B cell (primary cell): ENCODE data around the gene MC1R. TPM values are rescaled to one million over a fixed set of nuclear protein-coding genes. Genes with fewer than 3 reads are reported as not detected.

Source experiments
- ATAC-seq: fragments of 200-7000 bp; cut with Tn5 transposase; one replicate; pipeline ENCODE4 v1.10.0; 2021; ENCODE audit warnings: low read depth, mild to moderate bottlenecking, moderate number of reproducible peaks, moderate library complexity
- CTCF ChIA-PET: fragments of 350-600 bp; sonication (Branson Sonifier 250); formaldehyde crosslinking; loops from one replicate; lab custom pipeline; 2021; ENCODE audit warnings: antibody characterized with exemption, inconsistent platforms; lab: Charles Lee
- POLR2A ChIA-PET: fragments of 350-600 bp; sonication (Branson Sonifier 250); formaldehyde crosslinking; loops from one replicate; lab custom pipeline; 2021; ENCODE audit warnings: antibody characterized with exemption; lab: Charles Lee
- DNase-seq: peaks from one replicate; pipeline ENCODE4 v3.0.0; 2013
- H2AFZ ChIP-seq: 2 replicates; pipeline ENCODE4 v1.6.1; 2012; ENCODE audit warnings: mild to moderate bottlenecking, low read depth, low read length; ENCODE audit not compliant: insufficient read depth, poor library complexity, severe bottlenecking
- H3K27ac ChIP-seq, 2 donors: 1 replicate in 1 of 2; 2 replicates in 1 of 2; pipeline ENCODE4 v1.5.1; 2012 to 2013; ENCODE audit warnings: low read length in 2 of 2, mild to moderate bottlenecking in 2 of 2, moderate library complexity in 1 of 2
- H3K27me3 ChIP-seq, 4 experiments: fragments of 200-600 bp in 1 of 4; sonication (generic) in 1 of 4; replicated peaks in 1 of 4; 1 replicate in 2 of 4; 2 replicates in 2 of 4; pipeline versions ENCODE4 v1.6.1 to v1.7.0; 2013 to 2016; ENCODE audit warnings: low read length in 3 of 4, mild to moderate bottlenecking in 2 of 4, mixed read lengths in 1 of 4, moderate library complexity in 1 of 4; ENCODE audit not compliant: insufficient read depth in 4 of 4, control insufficient read depth in 3 of 4; ENCODE audit errors: control extremely low read depth in 1 of 4
- H3K36me3 ChIP-seq, 2 experiments: replicated peaks in 1 of 2; 1 replicate in 1 of 2; 2 replicates in 1 of 2; pipeline versions ENCODE4 v1.6.1 to v1.7.1; 2013; ENCODE audit warnings: low read length in 1 of 2; ENCODE audit not compliant: insufficient read depth in 2 of 2, control insufficient read depth in 1 of 2; ENCODE audit errors: control extremely low read depth in 1 of 2, extremely low read depth in 1 of 2
- H3K4me1 ChIP-seq, 2 donors: fragments of 200-600 bp in 1 of 2; sonication (generic) in 1 of 2; 1 replicate in 1 of 2; 2 replicates in 1 of 2; pipeline versions ENCODE4 v1.5.1 to v1.6.1; 2013 to 2017; ENCODE audit warnings: low read length in 2 of 2; ENCODE audit not compliant: control insufficient read depth in 2 of 2, insufficient read depth in 2 of 2
- H3K4me2 ChIP-seq: replicated peaks from 2 replicates; pipeline ENCODE3; 2012; ENCODE audit warnings: mild to moderate bottlenecking, low read depth, low read length; ENCODE audit not compliant: poor library complexity, severe bottlenecking
- H3K4me3 ChIP-seq, 5 experiments: fragments of 200-600 bp in 1 of 5; sonication (generic) in 1 of 5; 1 replicate in 3 of 5; 2 replicates in 2 of 5; pipeline versions ENCODE4 v1.5.1 to v1.7.0; 2011 to 2016; ENCODE audit warnings: low read length in 4 of 5, mild to moderate bottlenecking in 4 of 5, low read depth in 2 of 5, control low read depth in 1 of 5, moderate library complexity in 1 of 5; ENCODE audit not compliant: insufficient read depth in 1 of 5; ENCODE audit errors: control extremely low read depth in 1 of 5, extremely low read depth in 1 of 5
- H3K79me2 ChIP-seq: fragments of 200-600 bp; sonication (generic); one replicate; pipeline ENCODE4 v1.6.0; 2016; ENCODE audit warnings: low read length; ENCODE audit not compliant: control insufficient read depth, insufficient read depth
- H3K9ac ChIP-seq: fragments of 200-600 bp; sonication (generic); 2 replicates; pipeline ENCODE4 v1.6.1; 2017; ENCODE audit warnings: mild to moderate bottlenecking, low read length, moderate library complexity
- H3K9me3 ChIP-seq, 3 donors: one replicate each; pipeline versions ENCODE4 v1.6.1 to v1.7.1; 2013; ENCODE audit warnings: low read length in 2 of 3; ENCODE audit not compliant: control insufficient read depth in 2 of 3, insufficient read depth in 1 of 3; ENCODE audit errors: control extremely low read depth in 1 of 3
- H4K20me1 ChIP-seq: 2 replicates; pipeline ENCODE4 v1.6.0; 2012; ENCODE audit warnings: mild to moderate bottlenecking, low read length; ENCODE audit not compliant: insufficient read depth, control insufficient read depth, poor library complexity, severe bottlenecking
- H3K27ac Mint-ChIP-seq: one replicate; pipeline ENCODE4 v1.8.0; 2021; ENCODE audit warnings: mixed read lengths
- H3K27me3 Mint-ChIP-seq: one replicate; pipeline ENCODE4 v1.8.0; 2021; ENCODE audit warnings: mixed read lengths
- H3K4me1 Mint-ChIP-seq: one replicate; pipeline ENCODE4 v1.8.0; 2021; ENCODE audit warnings: mixed read lengths
- H3K4me3 Mint-ChIP-seq: one replicate; pipeline ENCODE4 v1.8.0; 2021; ENCODE audit warnings: mixed read lengths
- H3K9me3 Mint-ChIP-seq: one replicate; pipeline ENCODE4 v1.8.0; 2022; ENCODE audit warnings: mixed read lengths; ENCODE audit not compliant: insufficient read depth
- CTCF ChIP-seq: fragments of 200-600 bp; IDR thresholded peaks from one replicate; pipeline ENCODE4 v1.8.0; 2022; ENCODE audit warnings: antibody characterized with exemption, mild to moderate bottlenecking
- EZH2 ChIP-seq: IDR thresholded peaks from 2 replicates; pipeline ENCODE4 v1.6.1; 2012; ENCODE audit warnings: borderline replicate concordance, low read depth, mild to moderate bottlenecking, moderate library complexity, low read length; ENCODE audit not compliant: insufficient read depth, poor library complexity, severe bottlenecking
- WGBS: methylation state at CpG from one replicate; pipeline ENCODE4 v1.1.5; 2013; ENCODE audit warnings: missing lambda C conversion rate; ENCODE audit not compliant: insufficient coverage; 5-methylcytosine and 5-hydroxymethylcytosine counted together
- intact Hi-C: fragments of 100-400 bp; cut with micrococcal nuclease; formaldehyde crosslinking; loops from one replicate; pipeline ENCODE4 v1.10.0; 2022
- polyA plus RNA-seq: library from polyadenylated mRNA; depleted of rRNA; stranded (reverse); fragments of >200 nt; gene quantifications from 2 replicates; pipeline ENCODE4 v1.2.3, GENCODE V29; 2012
- total RNA-seq, 2 donors: library from RNA; stranded (reverse); fragments of 120-200 nt in 1 of 2; gene quantifications; 1 replicate in 1 of 2; 2 replicates in 1 of 2; pipeline versions ENCODE4 v1.2.3 to v1.2.4, GENCODE V29; 2013 to 2022

Gene MC1R
- total and polyA plus RNA-seq, 2 donors (not counting 1 experiment from before 2014, with no cell fraction given), result 13.2 to 15.2 TPM

DNA sequence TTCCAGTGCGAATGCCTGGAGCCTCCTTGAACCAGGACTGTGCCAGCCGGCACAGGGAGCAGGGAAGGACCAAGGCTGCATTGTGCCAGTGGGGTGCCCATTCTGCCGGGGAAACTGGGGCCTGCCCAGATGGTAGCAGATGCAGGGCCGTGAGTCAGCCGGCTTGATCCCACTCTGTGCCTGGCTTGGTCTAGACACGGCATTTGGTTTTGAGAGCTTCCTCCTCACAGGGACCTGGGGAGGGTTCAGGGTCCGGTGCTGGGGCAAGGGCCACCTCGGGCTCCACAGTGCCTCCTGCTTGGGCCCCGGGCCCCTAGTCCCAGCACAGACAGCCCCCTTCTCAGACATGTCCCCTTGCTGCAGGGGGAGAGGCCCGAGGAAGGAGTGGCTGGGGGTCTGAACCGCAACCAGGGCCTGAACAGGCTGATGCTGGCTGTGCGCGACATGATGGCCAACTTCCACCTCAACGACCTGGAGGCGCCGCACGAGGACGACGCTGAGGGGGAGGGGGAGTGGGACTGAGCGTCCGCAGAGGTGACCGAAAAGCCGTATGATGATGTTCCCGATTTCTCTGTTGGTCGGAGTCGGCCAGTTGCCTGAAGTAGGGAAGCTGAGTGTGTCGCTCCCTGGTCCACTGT is 7.8 kb upstream of the MC1R start:
- no peak overlapping the region for H3K9ac ChIP-seq
- H3K4me2 ChIP-seq, result no peak overlapping the region
- TF ChIP-seq EZH2 (no peak), CTCF (no peak)
- peaks cover 12% of the 10 kb centered on the region for H3K4me1 Mint-ChIP-seq
- H4K20me1 ChIP-seq, result peaks cover 49% of the 10 kb centered on the region
- H3K4me1 ChIP-seq, result peaks cover 0 to 5% of the 10 kb centered on the region in 2 donors
- 97% methylated on average over 23 of the region's 27 CpGs for WGBS
- POLR2A ChIA-PET, result interaction anchor here (1.4 kb wide), 2 partner anchors 8 to 38 kb away, joined by 5 to 6 read pairs; partner anchors contain the start of genes MC1R and TCF25
- ATAC-seq (no peak), DNase-seq (no peak)
- H3K9me3 ChIP-seq, result no peaks in the 10 kb centered on the region
- H3K79me2 ChIP-seq, result no peaks in the 10 kb centered on the region
- H3K4me3 ChIP-seq, result no peak overlapping the region
- no peaks in the 10 kb centered on the region for H3K9me3 Mint-ChIP-seq
- no peak overlapping the region for H3K27ac Mint-ChIP-seq
- H3K4me3 Mint-ChIP-seq, result no peak overlapping the region
- H3K27ac ChIP-seq, result no peak overlapping the region
- no peaks in the 10 kb centered on the region for H3K27me3 ChIP-seq
- CTCF ChIA-PET, result interaction anchor here (0.7 to 3.1 kb wide), 24 partner anchors 11 to 295 kb away, joined by 3 to 28 read pairs (median 4); partner anchors contain the start of genes DBNDD1, FANCA, SPATA2L and TUBB3
- H2AFZ ChIP-seq, result no peak overlapping the region
- intact Hi-C loops, result loop anchor here (1.0 kb wide), 1 partner anchor 205 kb away; no protein-coding TSS in a partner anchor
- H3K27me3 Mint-ChIP-seq, result no peaks in the 10 kb centered on the region
- peaks cover 0 to 28% of the 10 kb centered on the region in 2 experiments for H3K36me3 ChIP-seq

- intact Hi-C loops, result no loop called here
- Histone ChIP-seq H3K27me3 (no peaks in the 10 kb centered on the region), H3K9ac (no peak overlapping the region), H3K79me2 (no peaks in the 10 kb centered on the region), H2AFZ (no peak overlapping the region), H4K20me1 (peaks cover 46% of the 10 kb centered on the region), H3K27ac (no peak overlapping the region), H3K4me1 (peaks cover 0 to 5% of the 10 kb centered on the region in 2 donors), H3K36me3 (peaks cover 0 to 23% of the 10 kb centered on the region in 2 experiments), H3K4me2 (no peak overlapping the region), H3K9me3 (no peaks in the 10 kb centered on the region), H3K4me3 (no peak overlapping the region)
- POLR2A ChIA-PET, result interaction anchor here (0.6 kb wide), 1 partner anchor 14 kb away, joined by 5 read pairs; no protein-coding TSS in a partner anchor
- Mint-ChIP-seq H3K4me3 (no peak overlapping the region), H3K9me3 (no peaks in the 10 kb centered on the region), H3K27me3 (no peaks in the 10 kb centered on the region), H3K27ac (no peak overlapping the region), H3K4me1 (peaks cover 13% of the 10 kb centered on the region)
- ATAC-seq, result no peak
- no peak for TF ChIP-seq CTCF
- no peak for TF ChIP-seq EZH2
- 98% methylated on average over 9 of the region's 14 CpGs for WGBS
- CTCF ChIA-PET, result interaction anchor here (1.6 to 1.7 kb wide), 2 partner anchors 60 to 110 kb away, joined by 5 to 8 read pairs; no protein-coding TSS in a partner anchor
- no peak for DNase-seq
These were observed 7.3 kb upstream of the MC1R start for GRCh38 chr16:89911375-89911774.
